Measurements from ENCODE around the gene NTSR1.

NTSR1 gene

GRCh38 chr20:62724692-62725595, 16.3 kb downstream of the NTSR1 start:
- no peak for TF ChIP-seq CTCF (IDR thresholded peaks at IDR 0.05; ENCODE audit: borderline replicate concordance, insufficient read depth, low read depth, low read length)
- no peak overlapping the region for H3K4me3 ChIP-seq (ENCODE audit: low read depth, low read length)

- no peak for TF ChIP-seq CTCF (IDR thresholded peaks at IDR 0.05; ENCODE audit: borderline replicate concordance, insufficient read depth, low read depth, low read length)
Measured at GRCh38 chr20:62725596-62726268, 17.1 kb downstream of the NTSR1 start.

GRCh38 chr20:62726276-62726675, 17.6 kb downstream of the NTSR1 start:
- no peak for TF ChIP-seq CTCF (IDR thresholded peaks at IDR 0.05; ENCODE audit: borderline replicate concordance, insufficient read depth, low read depth, low read length)
- H3K4me3 ChIP-seq (ENCODE audit: low read depth, low read length) = no peak overlapping the region

More at GRCh38 chr20:62725596-62726268, 17.1 kb downstream of the NTSR1 start:
- no peak overlapping the region for H3K4me3 ChIP-seq (ENCODE audit: low read depth, low read length)

GRCh38 chr20:62726716-62727583, 18.3 kb downstream of the NTSR1 start:
- no peak overlapping the region for H3K4me3 ChIP-seq (ENCODE audit: low read depth, low read length)

GRCh38 chr20:62727584-62728027, 19.0 kb downstream of the NTSR1 start:
- no peak for TF ChIP-seq CTCF (IDR thresholded peaks at IDR 0.05; ENCODE audit: borderline replicate concordance, insufficient read depth, low read depth, low read length)
- H3K4me3 ChIP-seq (ENCODE audit: low read depth, low read length) = no peak overlapping the region

More at GRCh38 chr20:62726716-62727583, 18.3 kb downstream of the NTSR1 start:
- TF ChIP-seq CTCF (IDR thresholded peaks at IDR 0.05; ENCODE audit: borderline replicate concordance, insufficient read depth, low read depth, low read length) = no peak

GRCh38 chr20:62728028-62728780, 19.6 kb downstream of the NTSR1 start:
- H3K4me3 ChIP-seq (ENCODE audit: low read depth, low read length) = no peak overlapping the region
- no peak for TF ChIP-seq CTCF (IDR thresholded peaks at IDR 0.05; ENCODE audit: borderline replicate concordance, insufficient read depth, low read depth, low read length)
